HepG2 (cell line): Measurements from ENCODE around the gene RAB30. TPM values are rescaled to one million over a fixed set of nuclear protein-coding genes. Genes with fewer than 3 reads are reported as not detected.

ENCODE experiments used
- ATAC-seq: fragments of 200-7000 bp; cut with Tn5 transposase; 3 replicates; pipeline ENCODE4 v1.9.1; 2020; ENCODE audit warnings: mild to moderate bottlenecking, moderate library complexity
- BruUV-seq: library from RNA; stranded (reverse); fragments of 400-500 nt; replicated peaks from 2 replicates; lab custom pipeline; 2021; lab: Mats Ljungman, UMichigan
- CTCF ChIA-PET: fragments of 300-600 bp; formaldehyde crosslinking; extraction: SDS; loops from one replicate; lab custom pipeline; 2021; ENCODE audit warnings: low total read pairs, inconsistent platforms, low intra/inter-chr PET ratio; lab: Yijun Ruan, JAX
- POLR2A ChIA-PET: fragments of 350-600 bp; sonication (Branson Sonifier 250); formaldehyde crosslinking; loops from one replicate; lab custom pipeline; 2020; ENCODE audit warnings: antibody characterized with exemption, inconsistent platforms; lab: Yijun Ruan, JAX
- DNase-seq: peaks from one replicate; pipeline ENCODE4 v3.0.0-alpha.2; 2015; ENCODE audit warnings: low spot score
- FAIRE-seq: peaks from 3 replicates; lab custom pipeline; 2011; peaks lifted over from hg19 to GRCh38; lab: Jason Lieb, UNC
- H2AFZ ChIP-seq: one replicate; pipeline ENCODE4 v1.6.1; 2011; ENCODE audit warnings: low read length, inconsistent platforms
- H3K27ac ChIP-seq: fragments of 300-600 bp; 3 replicates; pipeline ENCODE4 v1.8.0; 2011; ENCODE audit warnings: mixed run types, mild to moderate bottlenecking, mixed read lengths, low read length, inconsistent platforms; ENCODE audit not compliant: insufficient read depth; ENCODE audit errors: extremely low read length
- H3K27me3 ChIP-seq, 2 experiments: fragments of 200-600 bp in 1 of 2; 2 replicates in 1 of 2; 3 replicates in 1 of 2; pipeline versions ENCODE4 v1.6.0 to v1.8.0; 2011; ENCODE audit warnings: low read length in 2 of 2, mild to moderate bottlenecking in 2 of 2, moderate library complexity in 2 of 2, inconsistent platforms in 1 of 2; ENCODE audit not compliant: insufficient read depth in 2 of 2, control insufficient read depth in 1 of 2
- H3K36me3 ChIP-seq, 2 experiments: fragments of 200-600 bp in 1 of 2; replicated peaks in 1 of 2; 2 replicates in 1 of 2; 3 replicates in 1 of 2; pipeline versions ENCODE4 v1.5.1 to v1.8.0; 2011; ENCODE audit warnings: low read length in 2 of 2, inconsistent platforms in 1 of 2; ENCODE audit not compliant: insufficient read depth in 2 of 2, control insufficient read depth in 1 of 2
- H3K4me1 ChIP-seq: 2 replicates; pipeline ENCODE4 v1.5.1; 2012; ENCODE audit warnings: low read length, inconsistent platforms; ENCODE audit not compliant: insufficient read depth
- H3K4me2 ChIP-seq: 2 replicates; pipeline ENCODE4 v1.6.0; 2011; ENCODE audit warnings: low read depth, low read length, inconsistent platforms
- H3K4me3 ChIP-seq, 3 experiments: fragments of 200-600 bp in 1 of 3; sonication (generic), shearing (Covaris generic) in 1 of 3; replicated peaks in 1 of 3; 2 replicates each; pipeline ENCODE4 v1.5.1; 2011 to 2016; ENCODE audit warnings: low read length in 3 of 3, inconsistent platforms in 2 of 3, low read depth in 2 of 3, mild to moderate bottlenecking in 2 of 3, control low read depth in 1 of 3, mixed read lengths in 1 of 3; ENCODE audit not compliant: insufficient read depth in 1 of 3
- H3K79me2 ChIP-seq: one replicate; pipeline ENCODE4 v1.6.1; 2011; ENCODE audit warnings: low read length, inconsistent platforms; ENCODE audit not compliant: insufficient read depth
- H3K9ac ChIP-seq: 2 replicates; pipeline ENCODE4 v1.6.0; 2011; ENCODE audit warnings: mild to moderate bottlenecking, low read depth, low read length, inconsistent platforms; ENCODE audit not compliant: insufficient read depth
- H3K9me3 ChIP-seq: 2 replicates; pipeline ENCODE4 v1.5.1; 2012; ENCODE audit warnings: mild to moderate bottlenecking, low read length
- H4K20me1 ChIP-seq: 2 replicates; pipeline ENCODE4 v1.6.0; 2011; ENCODE audit warnings: inconsistent platforms, mild to moderate bottlenecking, low read length, moderate library complexity; ENCODE audit not compliant: insufficient read depth
- ATM ChIP-seq: fragments of 450-650 bp; IDR thresholded peaks from 2 replicates; pipeline ENCODE4 v1.7.1; 2017; ENCODE audit warnings: mild to moderate bottlenecking, borderline replicate concordance
- ZNF230 ChIP-seq: sonication (generic); formaldehyde crosslinking; IDR thresholded peaks from 2 replicates; pipeline ENCODE4 v1.4.0; 2020; ENCODE audit warnings: mild to moderate bottlenecking, missing genetic modification reagents
- ZNF672 ChIP-seq: sonication (generic); formaldehyde crosslinking; IDR thresholded peaks from 2 replicates; pipeline ENCODE4 v1.8.1; 2022; ENCODE audit warnings: missing genetic modification reagents
- WGBS: methylation state at CpG from one replicate; pipeline ENCODE4 v1.1.6; 2017; ENCODE audit warnings: low lambda C conversion rate; 5-methylcytosine and 5-hydroxymethylcytosine counted together
- in situ Hi-C: cut with HindIII; loops from 2 replicates; pipeline ENCODE4 v1.10.0; 2017; ENCODE audit warnings: low pct_unique_long_range_greater_than_20kb; ENCODE audit not compliant: extremely low pct_ligation_motif_present
- intact Hi-C: fragments of 100-400 bp; cut with micrococcal nuclease; formaldehyde crosslinking; loops from one replicate; pipeline ENCODE4 v1.10.0; 2022; ENCODE audit not compliant: unreplicated experiment
- polyA plus RNA-seq, 8 experiments: library from polyadenylated mRNA; depleted of rRNA in 3 of 8; stranded (reverse) in 7 of 8; unstranded in 1 of 8; fragments of >200 nt; fragmentation: Illumina TruSeq in 4 of 8; extraction: Trizol in 4 of 8; gene quantifications; 2 replicates each; pipeline versions ENCODE4 v1.2.1 to v1.2.3, GENCODE V29; 2011 to 2016; ENCODE audit warnings: low read depth in 4 of 8, missing spikeins in 1 of 8, mixed read lengths in 1 of 8; ENCODE audit not compliant: insufficient read depth in 1 of 8
- total RNA-seq, 5 experiments: library from RNA; depleted of rRNA; stranded (reverse); fragments of >200 nt; fragmentation: Illumina TruSeq; extraction: Trizol; gene quantifications; 2 replicates each; pipeline ENCODE4 v1.2.3, GENCODE V29; 2016; ENCODE audit warnings: low read depth in 1 of 5
- TF ChIP-seq, protein P1 (sequence below): fragments of 450-650 bp; IDR thresholded peaks from 2 replicates; pipeline ENCODE4 v1.6.1; 2017; ENCODE audit warnings: mild to moderate bottlenecking
- TF ChIP-seq, protein P2 (sequence below): sonication (generic); formaldehyde crosslinking; IDR thresholded peaks from 2 replicates; pipeline ENCODE4 v1.8.1; 2023; ENCODE audit warnings: mild to moderate bottlenecking, missing genetic modification reagents

RAB30 gene
- total and polyA plus RNA-seq, 2 of the 13 experiments (the other 11 are each of a cell fraction or from before 2014, with no cell fraction given), result 3.7 to 5.0 TPM

DNA sequence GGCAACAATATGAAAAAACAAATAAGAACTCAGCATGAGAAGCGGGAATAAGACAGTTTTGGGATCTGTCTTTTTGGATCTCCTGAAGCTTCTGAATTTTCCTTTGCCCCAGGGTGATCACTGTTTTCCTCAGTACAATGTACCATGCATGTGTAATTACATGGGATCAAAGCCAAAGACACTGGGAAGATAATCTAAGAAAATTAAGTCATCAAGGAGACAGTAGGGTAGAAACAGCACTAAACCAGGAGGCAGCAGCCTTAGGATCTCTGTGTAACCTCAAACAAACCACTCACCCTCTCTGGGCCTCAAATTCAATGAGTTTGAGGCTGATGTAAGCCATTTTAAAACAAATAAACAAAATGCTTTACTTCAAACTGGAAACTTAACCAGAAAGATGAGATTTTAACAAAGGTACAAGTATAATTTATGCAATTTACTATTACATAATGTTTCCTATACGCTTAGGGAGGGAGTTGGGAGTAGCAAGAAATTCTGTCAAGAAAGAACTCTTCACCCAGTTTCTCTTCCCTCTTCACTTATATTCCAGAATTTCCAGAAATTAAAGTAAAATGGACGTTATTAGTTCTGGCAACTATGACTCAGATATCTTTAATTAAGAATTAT lies 77.0 kb downstream of the RAB30 start:
- Histone ChIP-seq H4K20me1 (no peaks in the 10 kb centered on the region), H3K27ac (no peak overlapping the region), H3K4me3 (no peak overlapping the region), H2AFZ (no peak overlapping the region), H3K4me1 (peaks cover 37% of the 10 kb centered on the region), H3K79me2 (no peaks in the 10 kb centered on the region), H3K4me2 (no peak overlapping the region), H3K9me3 (no peaks in the 10 kb centered on the region), H3K9ac (no peak overlapping the region), H3K27me3 (no peaks in the 10 kb centered on the region), H3K36me3 (peaks cover 0 to 2% of the 10 kb centered on the region in 2 experiments; a peak in 2 of 5 replicates)
- 92% methylated on average over 3 of the region's 3 CpGs for WGBS
- no TSS peak for BruUV-seq
- in situ Hi-C loops (no loop called here), intact Hi-C loops (no loop called here)
- CTCF ChIA-PET, result no interaction called here
- TF ChIP-seq, protein P1, sequence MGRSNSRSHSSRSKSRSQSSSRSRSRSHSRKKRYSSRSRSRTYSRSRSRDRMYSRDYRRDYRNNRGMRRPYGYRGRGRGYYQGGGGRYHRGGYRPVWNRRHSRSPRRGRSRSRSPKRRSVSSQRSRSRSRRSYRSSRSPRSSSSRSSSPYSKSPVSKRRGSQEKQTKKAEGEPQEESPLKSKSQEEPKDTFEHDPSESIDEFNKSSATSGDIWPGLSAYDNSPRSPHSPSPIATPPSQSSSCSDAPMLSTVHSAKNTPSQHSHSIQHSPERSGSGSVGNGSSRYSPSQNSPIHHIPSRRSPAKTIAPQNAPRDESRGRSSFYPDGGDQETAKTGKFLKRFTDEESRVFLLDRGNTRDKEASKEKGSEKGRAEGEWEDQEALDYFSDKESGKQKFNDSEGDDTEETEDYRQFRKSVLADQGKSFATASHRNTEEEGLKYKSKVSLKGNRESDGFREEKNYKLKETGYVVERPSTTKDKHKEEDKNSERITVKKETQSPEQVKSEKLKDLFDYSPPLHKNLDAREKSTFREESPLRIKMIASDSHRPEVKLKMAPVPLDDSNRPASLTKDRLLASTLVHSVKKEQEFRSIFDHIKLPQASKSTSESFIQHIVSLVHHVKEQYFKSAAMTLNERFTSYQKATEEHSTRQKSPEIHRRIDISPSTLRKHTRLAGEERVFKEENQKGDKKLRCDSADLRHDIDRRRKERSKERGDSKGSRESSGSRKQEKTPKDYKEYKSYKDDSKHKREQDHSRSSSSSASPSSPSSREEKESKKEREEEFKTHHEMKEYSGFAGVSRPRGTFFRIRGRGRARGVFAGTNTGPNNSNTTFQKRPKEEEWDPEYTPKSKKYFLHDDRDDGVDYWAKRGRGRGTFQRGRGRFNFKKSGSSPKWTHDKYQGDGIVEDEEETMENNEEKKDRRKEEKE, result no peak
- TF ChIP-seq ZNF230 (CRISPR knock-in tag) (no peak), ZNF672 (no peak), ATM (no peak)
- TF ChIP-seq, protein P2, sequence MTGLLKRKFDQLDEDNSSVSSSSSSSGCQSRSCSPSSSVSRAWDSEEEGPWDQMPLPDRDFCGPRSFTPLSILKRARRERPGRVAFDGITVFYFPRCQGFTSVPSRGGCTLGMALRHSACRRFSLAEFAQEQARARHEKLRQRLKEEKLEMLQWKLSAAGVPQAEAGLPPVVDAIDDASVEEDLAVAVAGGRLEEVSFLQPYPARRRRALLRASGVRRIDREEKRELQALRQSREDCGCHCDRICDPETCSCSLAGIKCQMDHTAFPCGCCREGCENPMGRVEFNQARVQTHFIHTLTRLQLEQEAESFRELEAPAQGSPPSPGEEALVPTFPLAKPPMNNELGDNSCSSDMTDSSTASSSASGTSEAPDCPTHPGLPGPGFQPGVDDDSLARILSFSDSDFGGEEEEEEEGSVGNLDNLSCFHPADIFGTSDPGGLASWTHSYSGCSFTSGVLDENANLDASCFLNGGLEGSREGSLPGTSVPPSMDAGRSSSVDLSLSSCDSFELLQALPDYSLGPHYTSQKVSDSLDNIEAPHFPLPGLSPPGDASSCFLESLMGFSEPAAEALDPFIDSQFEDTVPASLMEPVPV (CRISPR knock-in tag), result no peak
- ATAC-seq, result no peak
- DNase-seq, result no peak
- POLR2A ChIA-PET, result interaction anchor here (1.9 kb wide), 1 partner anchor 14 kb away, joined by 6 read pairs; no protein-coding TSS in a partner anchor
- FAIRE-seq, result no peak
